NCI-H345 (cell line): ENCODE measurements around the gene MN1.
"Not testable (repeated sequence)": the region's sequence is repeated elsewhere in the genome, so short reads cannot be mapped to it uniquely, and the experiment has no call there.

Experiments
- DNase-seq: peaks from one replicate; lab custom pipeline; 2025; lab: John Stamatoyannopoulos, UW

Gene MN1

GRCh38 chr22:27761665-27762064, 39.9 kb downstream of the MN1 start:
- no peak for DNase-seq

GRCh38 chr22:27761000-27761399, 40.6 kb downstream of the MN1 start:
- DNase-seq = no peak

GRCh38 chr22:27760474-27760873, 41.1 kb downstream of the MN1 start:
- DNase-seq = no peak

- DNase-seq = no peak
Observed at GRCh38 chr22:27757928-27758525, 43.5 kb downstream of the MN1 start.

GRCh38 chr22:27756212-27756660, 45.3 kb downstream of the MN1 start:
- DNase-seq = no peak

- no peak for DNase-seq
Observed at GRCh38 chr22:27755521-27756211, 45.9 kb downstream of the MN1 start.

GRCh38 chr22:27754888-27755480, 46.6 kb downstream of the MN1 start:
- DNase-seq = no peak

GRCh38 chr22:27754247-27754887, 47.2 kb downstream of the MN1 start:
- DNase-seq = peak; percentile 46

- no peak for DNase-seq
Observed at GRCh38 chr22:27752771-27753170, 48.8 kb downstream of the MN1 start.

- no peak for DNase-seq
Observed at GRCh38 chr22:27752141-27752540, 49.4 kb downstream of the MN1 start.

GRCh38 chr22:27751277-27752070, 50.1 kb downstream of the MN1 start:
- DNase-seq = no peak

- no peak for DNase-seq
Observed at GRCh38 chr22:27750584-27751265, 50.8 kb downstream of the MN1 start.

GRCh38 chr22:27749597-27750225, 51.8 kb downstream of the MN1 start:
- DNase-seq = no peak

GRCh38 chr22:27748751-27749191, 52.8 kb downstream of the MN1 start:
- DNase-seq = no peak

GRCh38 chr22:27748349-27748748, 53.2 kb downstream of the MN1 start:
- DNase-seq = no peak

- DNase-seq = no peak
Observed at GRCh38 chr22:27747396-27748221, 53.9 kb downstream of the MN1 start.

GRCh38 chr22:27746918-27747317, 54.6 kb downstream of the MN1 start:
- no peak for DNase-seq

- no peak for DNase-seq
Observed at GRCh38 chr22:27745809-27746208, 55.7 kb downstream of the MN1 start.

- DNase-seq = no peak
Observed at GRCh38 chr22:27745154-27745553, 56.4 kb downstream of the MN1 start.

- not testable (repeated sequence) for DNase-seq
Observed at GRCh38 chr22:27744078-27744477, 57.5 kb downstream of the MN1 start.
